Measurements from ENCODE around the gene GRID1.

GRID1 gene

GRCh38 chr10:85914720-85915119, 451.9 kb downstream of the GRID1 start:
- TF ChIP-seq CTCF (conservative IDR thresholded peaks at IDR 0.05; ENCODE audit: control insufficient read depth, insufficient read depth, low read depth, low read length) = no peak
- DNase-seq (ENCODE audit: low read depth) = no peak
- no peak overlapping the region for H3K4me3 ChIP-seq (ENCODE audit: control insufficient read depth, low read depth, low read length)

GRCh38 chr10:85908462-85908861, 458.1 kb downstream of the GRID1 start:
- no peak overlapping the region for H3K4me3 ChIP-seq (ENCODE audit: control insufficient read depth, low read depth, low read length)
- no peak for DNase-seq (ENCODE audit: low read depth)
- no peak for TF ChIP-seq CTCF (conservative IDR thresholded peaks at IDR 0.05; ENCODE audit: control insufficient read depth, insufficient read depth, low read depth, low read length)

GRCh38 chr10:85902051-85902450, 464.5 kb downstream of the GRID1 start:
- no peak overlapping the region for H3K4me3 ChIP-seq (ENCODE audit: control insufficient read depth, low read depth, low read length)
- no peak for TF ChIP-seq CTCF (conservative IDR thresholded peaks at IDR 0.05; ENCODE audit: control insufficient read depth, insufficient read depth, low read depth, low read length)
- no peak for DNase-seq (ENCODE audit: low read depth)

GRCh38 chr10:85901599-85901998, 465.0 kb downstream of the GRID1 start:
- no peak overlapping the region for H3K4me3 ChIP-seq (ENCODE audit: control insufficient read depth, low read depth, low read length)
- no peak for TF ChIP-seq CTCF (conservative IDR thresholded peaks at IDR 0.05; ENCODE audit: control insufficient read depth, insufficient read depth, low read depth, low read length)
- no peak for DNase-seq (ENCODE audit: low read depth)

GRCh38 chr10:85900487-85900886, 466.1 kb downstream of the GRID1 start:
- no peak for TF ChIP-seq CTCF (conservative IDR thresholded peaks at IDR 0.05; ENCODE audit: control insufficient read depth, insufficient read depth, low read depth, low read length)

GRCh38 chr10:85900061-85900460, 466.5 kb downstream of the GRID1 start:
- TF ChIP-seq CTCF (conservative IDR thresholded peaks at IDR 0.05; ENCODE audit: control insufficient read depth, insufficient read depth, low read depth, low read length) = no peak
- DNase-seq (ENCODE audit: low read depth) = no peak
- no peak overlapping the region for H3K4me3 ChIP-seq (ENCODE audit: control insufficient read depth, low read depth, low read length)

More at GRCh38 chr10:85900487-85900886, 466.1 kb downstream of the GRID1 start:
- no peak overlapping the region for H3K4me3 ChIP-seq (ENCODE audit: control insufficient read depth, low read depth, low read length)
- DNase-seq (ENCODE audit: low read depth) = no peak

GRCh38 chr10:85891472-85891871, 475.1 kb downstream of the GRID1 start:
- no peak for DNase-seq (ENCODE audit: low read depth)
- no peak overlapping the region for H3K4me3 ChIP-seq (ENCODE audit: control insufficient read depth, low read depth, low read length)
- TF ChIP-seq CTCF (conservative IDR thresholded peaks at IDR 0.05; ENCODE audit: control insufficient read depth, insufficient read depth, low read depth, low read length) = no peak

Measured in fibroblast of mammary gland (primary cell).